NK-92 (cell line): ENCODE results near the gene SCOC.

Experiments
- DNase-seq: peaks from one replicate; lab custom pipeline; 2025; ENCODE audit not compliant: unreplicated experiment; lab: John Stamatoyannopoulos, UW

SCOC gene

GRCh38 chr4:140373328-140374129, at the start of gene SCOC:
Gene SCOC (plus strand): TSS chr4:140373646. CDS start chr4:140379171, 5,525 bp downstream.
- DNase-seq = peak; percentile 80

DNA sequence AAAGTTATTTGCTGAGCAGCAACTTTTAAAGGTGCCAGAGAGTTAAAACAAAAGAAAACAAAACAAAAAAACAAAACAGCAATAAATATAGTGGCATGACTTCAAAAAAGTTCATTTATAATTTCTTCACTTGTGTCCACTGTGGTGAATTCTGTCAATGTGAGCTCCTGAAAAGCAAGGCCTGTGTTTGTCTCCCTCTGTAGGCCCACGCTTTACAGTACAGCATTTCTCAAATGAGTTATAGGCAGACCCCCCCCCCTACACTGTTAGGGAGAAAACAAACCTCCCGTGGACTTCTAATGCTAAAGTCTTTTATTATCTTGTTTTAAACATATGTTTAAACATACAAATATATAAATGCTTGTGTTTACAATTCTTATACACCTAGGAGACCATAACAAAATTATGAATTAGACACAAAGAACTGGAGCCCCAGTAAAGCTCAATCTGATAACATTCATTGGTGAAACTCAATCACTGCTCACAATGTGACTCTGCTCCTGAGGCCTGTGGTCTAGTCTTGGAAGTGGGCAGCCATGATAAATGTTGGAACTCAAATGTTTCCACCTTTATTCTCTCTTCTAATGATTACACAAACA, 47.0 kb upstream of the SCOC start:
- DNase-seq = no peak

GRCh38 chr4:140330311-140330900, 43.0 kb upstream of the SCOC start:
- no peak for DNase-seq

DNA sequence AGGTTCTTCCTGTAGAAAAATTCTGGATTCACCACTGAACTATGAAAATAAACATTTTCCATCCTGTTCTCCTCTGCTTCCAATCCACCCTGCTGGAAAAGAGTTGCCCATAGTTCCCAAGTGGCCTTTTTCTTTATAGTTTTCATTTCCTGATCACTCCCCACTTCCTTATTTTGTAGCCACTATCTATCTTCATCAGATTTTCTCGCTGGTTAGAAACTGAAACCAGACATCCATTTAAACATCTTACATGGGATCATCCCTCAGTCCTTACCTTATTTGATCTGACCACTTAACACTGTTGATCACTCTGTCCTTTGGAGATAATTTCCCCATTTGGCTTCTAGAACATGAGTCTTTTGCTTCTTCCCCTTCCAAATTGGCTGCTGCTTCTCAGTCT, 42.2 kb upstream of the SCOC start:
- DNase-seq = no peak

DNA sequence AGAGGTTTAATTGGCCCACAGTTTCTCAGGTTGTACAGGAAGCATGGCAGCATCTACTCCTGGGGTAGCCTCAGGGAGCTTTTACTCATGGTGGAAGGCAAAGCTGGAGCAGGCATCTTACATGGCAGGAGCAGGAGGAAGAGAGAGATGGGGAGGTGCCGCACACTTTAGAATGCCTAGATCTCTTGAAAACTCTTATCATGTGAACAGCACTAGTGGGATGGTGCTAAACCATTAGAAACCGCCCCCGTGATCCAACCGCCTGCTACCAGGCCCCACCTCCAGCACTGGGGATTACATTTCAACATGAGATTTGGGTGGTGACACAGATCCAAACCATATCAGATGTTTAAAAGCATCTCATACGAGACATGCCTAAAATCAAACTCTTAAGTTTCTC, 41.6 kb upstream of the SCOC start:
- DNase-seq = no peak

GRCh38 chr4:140332734-140333133, 40.7 kb upstream of the SCOC start:
- DNase-seq = no peak

GRCh38 chr4:140333523-140333922, 39.9 kb upstream of the SCOC start:
- DNase-seq = no peak

GRCh38 chr4:140335076-140335475, 38.4 kb upstream of the SCOC start:
- DNase-seq = no peak

DNA sequence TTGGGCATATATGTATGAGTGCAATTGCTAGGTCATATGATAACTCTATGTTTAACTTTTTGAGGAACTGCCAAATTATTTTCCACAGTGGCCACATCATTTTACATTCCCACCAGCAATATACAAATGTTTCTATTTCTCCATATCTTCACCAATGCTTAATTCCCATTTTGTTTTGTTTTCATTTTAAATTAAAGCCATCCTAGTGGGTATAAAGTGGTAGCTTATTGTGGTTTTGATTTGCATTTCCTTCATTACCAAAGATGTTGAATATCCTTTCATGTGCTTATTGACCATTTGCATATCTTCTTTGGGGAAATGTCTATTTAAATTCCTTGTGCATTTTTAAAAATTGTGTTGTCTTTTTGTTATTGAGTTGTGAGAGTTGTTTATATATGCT, 36.7 kb upstream of the SCOC start:
- DNase-seq = no peak

DNA sequence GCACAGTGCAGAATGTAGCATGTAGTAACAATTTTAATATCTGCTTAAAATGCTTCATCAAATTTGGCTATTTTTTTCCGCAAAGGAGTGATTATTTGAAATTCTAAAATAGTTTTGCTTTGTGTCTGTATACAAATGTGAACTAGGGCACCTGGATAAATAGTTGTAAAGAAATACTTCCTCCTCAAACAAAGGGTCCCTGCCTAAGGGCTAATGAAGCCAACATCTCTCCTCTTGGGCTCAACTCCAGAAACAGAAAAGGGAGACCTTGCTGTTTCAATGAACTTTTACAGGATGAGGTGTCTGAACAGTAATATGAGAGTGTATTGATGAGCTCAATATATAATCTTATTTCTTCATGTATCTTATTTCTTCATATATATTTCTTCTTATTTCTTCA, 30.8 kb upstream of the SCOC start:
- DNase-seq = no peak

DNA sequence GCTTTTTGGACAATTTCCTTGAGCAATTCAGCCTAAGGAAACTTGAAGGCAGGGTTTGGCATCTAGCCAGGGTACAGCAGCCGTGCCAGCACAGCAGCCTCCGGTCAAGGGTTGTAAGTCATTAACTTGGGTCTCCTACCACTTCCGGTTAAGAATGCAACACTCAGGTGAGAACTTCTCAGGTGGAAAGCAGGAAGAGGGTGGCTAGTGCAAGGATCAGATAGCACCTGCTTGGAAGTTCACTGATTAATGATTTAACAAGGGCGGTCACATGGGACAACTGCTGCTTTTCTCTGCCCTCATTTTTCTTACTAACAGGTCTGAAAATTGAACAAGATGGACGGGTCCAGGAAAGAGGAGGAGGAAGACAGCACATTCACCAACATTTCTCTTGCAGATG, 30.1 kb upstream of the SCOC start:
- no peak for DNase-seq

DNA sequence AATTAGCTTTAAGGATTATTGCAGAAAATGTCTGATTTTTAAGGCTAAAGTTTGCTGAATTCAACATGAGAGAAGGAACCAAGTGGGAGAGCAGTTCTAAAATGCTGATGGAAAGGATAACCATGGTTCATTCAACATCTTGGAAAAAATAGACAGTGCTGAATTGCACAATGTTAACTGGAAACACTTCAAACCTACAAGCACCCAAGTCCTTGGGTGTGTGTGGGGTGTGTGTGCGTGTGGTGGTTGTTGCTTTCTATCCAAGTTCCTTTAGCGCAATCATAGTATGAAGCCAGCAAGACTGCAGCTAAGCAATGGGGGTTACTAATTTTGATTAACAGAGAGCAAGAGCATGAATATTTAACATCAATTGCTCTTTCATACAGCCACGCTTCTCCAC, 29.3 kb upstream of the SCOC start:
- no peak for DNase-seq

- DNase-seq = no peak
These were observed 28.8 kb upstream of the SCOC start for GRCh38 chr4:140344621-140345020.

GRCh38 chr4:140346136-140346535, 27.3 kb upstream of the SCOC start:
- DNase-seq = no peak

DNA sequence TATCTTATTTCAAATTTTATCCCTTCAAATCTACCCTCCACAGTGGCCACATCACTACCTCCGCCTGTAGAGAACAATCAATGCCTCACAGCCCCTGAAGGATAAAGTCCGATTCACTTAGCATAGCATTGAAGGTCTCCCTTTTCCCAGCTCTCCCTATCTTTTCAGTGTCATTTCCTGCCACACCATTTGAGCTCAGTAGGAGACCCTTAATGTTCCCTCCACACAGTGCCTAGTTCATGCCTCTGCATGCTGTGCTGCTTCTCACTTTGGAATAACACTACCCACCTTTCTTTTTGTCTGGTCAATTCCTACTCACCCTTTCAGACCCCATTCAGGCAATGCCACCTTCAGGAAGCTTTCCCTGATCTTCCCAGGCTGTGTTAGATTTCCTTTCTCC, 23.6 kb upstream of the SCOC start:
- no peak for DNase-seq

GRCh38 chr4:140351093-140352075, 22.1 kb upstream of the SCOC start:
- no peak for DNase-seq

DNA sequence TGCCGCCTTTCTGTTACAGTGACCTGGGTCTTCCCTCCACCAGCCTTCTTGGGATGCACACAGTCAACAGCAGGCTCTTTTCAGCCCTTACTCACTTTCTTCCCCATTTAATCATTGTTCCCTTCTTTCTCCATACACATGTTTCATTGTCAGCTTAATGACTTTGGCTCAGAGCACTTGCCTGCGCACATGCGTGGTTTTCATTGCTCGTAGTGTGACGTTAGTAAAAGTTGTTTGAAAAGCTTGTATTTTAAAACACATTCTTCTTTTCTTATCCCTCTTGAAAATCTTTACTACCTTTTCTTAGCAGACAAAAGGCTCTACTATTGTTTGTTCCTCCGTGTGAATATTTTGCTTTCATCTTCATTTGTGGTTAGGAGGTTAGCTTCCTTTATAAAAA, 19.7 kb upstream of the SCOC start:
- DNase-seq = no peak

- DNase-seq = no peak
These were observed 18.2 kb upstream of the SCOC start for GRCh38 chr4:140355288-140355687.

GRCh38 chr4:140357868-140358267, 15.6 kb upstream of the SCOC start:
- DNase-seq = no peak

DNA sequence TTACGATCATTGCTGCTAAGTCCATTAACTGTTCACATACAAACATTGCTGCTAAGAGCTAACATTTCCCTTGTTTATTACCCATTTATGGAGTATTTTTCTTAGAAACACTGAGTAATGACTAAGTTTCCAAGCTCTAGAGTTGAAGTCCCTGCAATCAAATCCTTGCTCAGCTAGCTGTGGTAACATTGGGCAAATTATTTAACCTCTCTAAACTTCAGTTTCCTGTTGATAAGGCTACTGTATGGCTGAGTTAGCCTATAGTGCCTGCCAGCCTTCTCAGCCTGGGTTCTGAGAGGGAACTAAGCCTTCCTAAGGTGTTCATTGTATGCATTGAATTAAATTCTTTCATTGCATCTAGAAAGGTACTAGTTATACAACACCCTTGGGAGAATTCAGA, 15.2 kb upstream of the SCOC start:
- no peak for DNase-seq
